Hematopoietic multipotent progenitor cell treated with erythropoietin and hydrocortisone succinate and interleukin-3 and kit ligand, for 17 days (in vitro differentiated cells): ENCODE measurements around the gene SIGLEC14.
"Not testable (repeated sequence)": the region's sequence is repeated elsewhere in the genome, so short reads cannot be mapped to it uniquely, and the experiment has no call there.

Experiments
- DNase-seq: peaks from one replicate; pipeline ENCODE4 v3.0.0-alpha.2; 2015; ENCODE audit warnings: low spot score

SIGLEC14 gene, protein sequence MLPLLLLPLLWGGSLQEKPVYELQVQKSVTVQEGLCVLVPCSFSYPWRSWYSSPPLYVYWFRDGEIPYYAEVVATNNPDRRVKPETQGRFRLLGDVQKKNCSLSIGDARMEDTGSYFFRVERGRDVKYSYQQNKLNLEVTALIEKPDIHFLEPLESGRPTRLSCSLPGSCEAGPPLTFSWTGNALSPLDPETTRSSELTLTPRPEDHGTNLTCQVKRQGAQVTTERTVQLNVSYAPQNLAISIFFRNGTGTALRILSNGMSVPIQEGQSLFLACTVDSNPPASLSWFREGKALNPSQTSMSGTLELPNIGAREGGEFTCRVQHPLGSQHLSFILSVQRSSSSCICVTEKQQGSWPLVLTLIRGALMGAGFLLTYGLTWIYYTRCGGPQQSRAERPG

DNA sequence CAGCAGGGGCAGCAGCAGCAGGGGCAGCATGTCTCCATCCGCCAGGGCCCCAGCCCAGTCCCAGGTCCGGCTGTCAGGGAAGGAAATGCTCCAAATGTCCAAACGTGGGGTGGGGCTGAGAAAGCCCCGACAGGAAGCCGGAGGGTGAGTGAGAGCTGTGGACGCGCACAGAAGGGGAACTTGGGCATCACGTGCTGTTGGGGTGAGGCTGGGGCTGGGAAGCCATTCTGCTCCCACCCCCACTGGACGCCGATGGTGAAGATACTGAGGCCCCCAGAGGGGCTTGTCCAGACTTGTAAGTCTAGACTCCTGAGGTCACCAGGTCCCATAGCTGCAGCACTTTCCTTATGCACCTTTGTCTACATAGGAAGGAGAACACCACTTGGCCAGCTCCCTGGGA, at the start of gene SIGLEC14:
Gene SIGLEC14 (minus strand): TSS at position 96 of the 400 bp plus-strand sequence. CDS start 66 bp downstream, at position 30.
- not testable (repeated sequence) for DNase-seq

GRCh38 chr19:51695702-51696315, 49.2 kb upstream of the SIGLEC14 start:
- DNase-seq, result no peak

DNA sequence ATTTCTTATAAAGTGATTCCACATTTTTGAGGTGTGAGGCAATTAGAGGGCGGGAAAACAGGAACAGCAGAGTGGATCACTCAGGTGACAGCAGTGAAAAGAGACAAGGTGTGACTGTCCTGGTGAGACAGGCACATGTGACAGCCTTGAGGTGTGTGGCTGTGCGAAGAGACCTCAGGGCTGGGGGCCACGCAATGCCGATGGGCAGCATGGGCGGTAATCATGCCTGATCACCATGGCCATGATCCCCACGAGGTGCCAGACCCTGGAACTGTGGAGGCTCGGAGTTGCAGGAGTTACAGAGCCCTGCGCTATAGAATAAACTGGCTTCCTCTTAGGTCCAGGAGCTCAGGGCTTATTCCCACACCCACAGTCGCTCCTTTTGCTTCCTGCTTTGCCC, 48.5 kb upstream of the SIGLEC14 start:
- DNase-seq, result no peak

- DNase-seq, result no peak
These were observed 47.9 kb upstream of the SIGLEC14 start for GRCh38 chr19:51694318-51695085.

DNA sequence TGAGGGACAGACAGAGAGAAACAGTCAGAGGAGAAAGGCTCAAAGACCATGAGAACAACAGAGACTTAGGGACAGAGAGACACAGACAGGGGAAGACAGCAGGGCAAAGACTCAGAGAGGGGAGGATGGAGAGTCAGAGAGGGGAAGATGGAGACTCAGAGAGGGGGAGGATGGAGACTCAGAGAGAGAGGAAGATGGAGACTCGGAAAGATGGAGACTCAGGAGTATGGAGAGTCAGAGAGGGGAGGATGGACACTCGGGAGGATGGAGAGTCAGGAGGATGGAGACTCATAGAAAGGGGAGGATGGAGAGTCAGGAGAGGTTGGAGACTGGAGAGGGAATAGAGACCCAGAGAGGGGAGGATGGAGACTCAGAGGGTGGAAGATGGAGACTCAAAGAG, 47.2 kb upstream of the SIGLEC14 start:
- no peak for DNase-seq

- no peak for DNase-seq
These were observed 46.6 kb upstream of the SIGLEC14 start, which contains the start of gene SPACA6 for GRCh38 chr19:51693260-51693659. Gene SPACA6, plus strand, starts transcription at chr19:51693330. Its CDS starts 197 bp downstream, at chr19:51693527.

GRCh38 chr19:51692468-51692867, 45.8 kb upstream of the SIGLEC14 start:
- DNase-seq, result no peak

GRCh38 chr19:51691584-51692428, 45.2 kb upstream of the SIGLEC14 start:
- no peak for DNase-seq

- DNase-seq, result no peak
These were observed 44.5 kb upstream of the SIGLEC14 start for GRCh38 chr19:51691074-51691583.

- no peak for DNase-seq
These were observed 43.9 kb upstream of the SIGLEC14 start for GRCh38 chr19:51690454-51691073.

GRCh38 chr19:51689751-51690453, 43.3 kb upstream of the SIGLEC14 start:
- no peak for DNase-seq

DNA sequence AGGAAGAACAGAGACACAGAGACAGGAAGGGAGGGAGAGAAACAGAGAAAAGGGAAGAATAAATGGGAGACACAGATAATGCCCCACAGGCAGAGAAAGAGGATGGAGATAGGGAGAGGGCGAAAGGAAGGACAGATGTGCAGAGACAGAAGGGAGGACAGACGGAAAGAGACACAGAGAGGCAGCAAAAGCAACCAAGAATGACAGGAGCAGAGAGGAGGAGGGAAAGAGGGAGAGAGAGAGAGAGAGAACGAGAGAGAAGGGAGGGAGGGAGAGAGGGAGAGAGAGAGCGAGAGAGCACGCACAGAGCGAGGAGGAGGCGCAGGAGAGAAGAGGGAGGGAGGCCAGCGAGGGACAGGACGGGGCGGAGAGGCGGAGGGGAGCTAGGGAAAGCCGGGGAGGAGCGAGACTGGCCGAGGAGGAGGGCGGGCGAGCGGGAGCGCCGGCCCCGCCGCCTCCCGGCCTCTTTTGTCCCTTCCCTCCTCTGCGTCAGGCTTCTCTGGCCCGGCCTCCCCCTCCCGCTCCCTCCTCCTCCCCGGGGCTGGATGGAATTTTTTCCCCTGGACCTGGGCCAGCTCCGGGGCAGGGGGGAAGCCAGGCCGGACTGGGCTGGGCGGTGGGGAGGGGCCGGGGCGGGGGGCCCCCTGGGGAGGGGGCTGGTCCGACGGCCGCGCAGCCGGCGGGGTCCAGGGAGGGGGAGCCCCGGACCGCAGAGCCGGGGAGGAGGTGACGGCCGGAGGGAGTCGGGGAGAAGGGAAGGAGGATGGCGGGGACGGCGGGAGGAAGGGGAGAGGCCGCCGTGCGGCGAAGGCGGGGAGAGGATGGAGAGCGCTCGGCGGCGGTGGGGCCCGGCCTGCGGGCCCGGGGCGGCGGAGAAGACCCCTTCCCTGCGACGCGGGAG, 42.3 kb upstream of the SIGLEC14 start:
- no peak for DNase-seq

DNA sequence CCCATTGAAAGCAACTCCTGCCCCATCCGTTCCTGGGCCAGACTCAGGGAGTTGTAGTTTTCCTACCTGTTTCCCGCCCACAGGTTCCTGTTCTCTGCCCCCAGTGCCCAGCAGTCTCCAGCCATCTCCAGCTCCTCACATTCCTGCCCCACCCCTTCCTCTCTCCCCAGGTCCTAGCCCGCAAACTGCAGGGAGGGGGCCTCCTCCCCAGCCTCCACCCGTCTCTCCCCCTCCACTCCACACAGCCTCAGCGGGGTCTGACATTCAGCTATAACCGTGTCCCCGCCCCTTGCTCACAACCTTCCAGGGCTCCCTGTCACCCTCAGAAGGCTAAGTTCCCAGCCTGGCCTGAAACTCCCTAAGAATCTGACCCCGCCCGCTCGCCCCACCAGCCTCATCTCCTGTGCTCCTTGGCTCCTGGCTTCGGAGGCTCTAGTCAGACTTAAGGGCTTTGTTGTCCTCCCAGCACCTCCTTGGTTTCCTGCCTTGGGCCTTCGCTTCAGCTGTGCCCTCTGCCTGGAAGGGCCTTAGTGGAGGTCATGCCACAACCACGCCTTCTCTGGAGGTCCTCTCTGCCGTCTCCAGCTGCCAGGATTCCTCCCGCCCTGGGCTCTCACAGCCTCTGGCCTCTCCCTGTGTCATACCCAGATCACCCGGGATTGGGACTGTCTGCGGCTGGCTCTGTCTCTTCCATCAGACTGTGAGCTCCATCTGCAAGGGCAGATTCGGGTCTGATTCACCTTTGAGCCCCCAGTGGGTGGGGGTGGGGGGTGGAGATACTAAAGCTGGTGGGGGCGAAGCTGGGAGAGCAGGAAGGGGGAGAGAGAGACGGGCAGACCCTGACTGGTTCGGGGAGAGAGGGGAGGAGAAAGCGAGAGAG, 41.4 kb upstream of the SIGLEC14 start:
- DNase-seq, result no peak

DNA sequence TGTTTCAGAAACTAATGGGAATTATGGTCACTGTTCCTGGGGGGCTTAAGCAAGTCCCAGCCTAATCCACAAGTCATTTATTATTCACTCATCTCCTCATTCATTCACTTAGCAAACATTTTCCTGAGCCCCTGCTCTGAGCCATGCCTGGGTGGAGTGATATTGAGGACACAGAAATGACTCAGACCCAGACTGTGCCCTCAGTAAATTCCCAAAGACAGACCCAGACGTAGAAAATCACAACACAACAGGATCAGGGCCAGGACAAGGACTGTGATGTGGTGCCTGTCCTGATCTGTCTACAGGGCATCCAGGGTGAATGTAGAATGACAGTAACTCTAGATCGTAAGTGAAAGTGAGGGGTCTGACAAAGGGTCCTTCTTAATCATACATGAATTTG, 39.5 kb upstream of the SIGLEC14 start:
- no peak for DNase-seq

DNA sequence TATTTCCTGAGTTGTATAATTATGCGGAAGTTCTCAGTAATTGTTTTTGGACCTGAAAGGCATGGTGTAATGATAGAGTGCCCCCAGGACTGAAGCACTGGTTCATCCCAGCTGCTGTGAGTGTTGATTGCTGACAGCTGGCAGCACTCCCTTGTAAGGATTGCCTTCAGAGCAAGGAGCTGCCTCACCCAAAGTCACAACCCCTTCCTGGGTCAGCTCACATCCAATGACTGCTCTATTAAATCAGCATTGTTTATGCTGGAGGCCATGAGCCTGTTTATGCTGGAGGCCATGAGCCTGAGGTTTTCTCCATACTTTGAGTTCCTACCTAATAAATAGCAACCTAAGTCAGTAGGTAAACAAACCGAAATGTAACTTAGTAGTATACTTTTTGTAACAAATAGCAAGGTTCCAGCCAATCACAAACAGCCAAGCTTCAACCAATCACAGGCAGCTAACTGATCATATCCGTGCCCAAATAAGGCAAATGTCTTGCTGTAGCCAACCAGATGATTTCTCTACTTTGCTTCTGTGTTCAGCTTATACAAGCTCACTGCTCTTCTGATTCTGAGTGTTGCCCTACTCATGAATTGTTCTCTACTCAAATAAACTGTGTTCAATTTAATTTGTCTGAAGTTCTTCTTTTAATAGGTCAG, 34.8 kb upstream of the SIGLEC14 start:
- no peak for DNase-seq

GRCh38 chr19:51680474-51680873, 33.8 kb upstream of the SIGLEC14 start:
- no peak for DNase-seq

DNA sequence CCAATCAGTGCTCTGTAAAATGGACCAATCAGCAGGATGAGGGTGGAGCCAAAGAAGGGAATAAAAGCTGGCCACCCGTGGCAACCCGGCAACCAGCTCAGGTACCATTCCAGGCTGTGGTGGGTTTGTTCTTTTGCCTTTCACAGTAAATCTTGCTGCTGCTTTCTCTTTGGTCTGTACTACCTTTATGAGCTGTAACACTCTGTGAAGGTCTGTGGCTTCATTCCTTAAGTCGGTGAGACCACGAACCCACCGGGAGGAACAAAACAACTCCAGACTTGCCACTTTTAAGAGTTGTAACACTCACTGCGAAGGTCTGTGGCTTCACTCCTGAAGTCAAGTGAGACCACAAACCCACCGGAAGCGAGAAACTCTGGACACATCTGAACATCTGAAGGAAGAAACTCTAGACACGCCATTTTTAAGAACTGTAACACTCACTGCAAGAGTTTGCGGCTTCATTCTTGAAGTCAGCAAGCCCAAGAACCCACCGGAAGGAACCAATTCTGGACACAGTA, 30.0 kb upstream of the SIGLEC14 start:
- DNase-seq, result no peak
